Osteoblast (primary cell): ENCODE measurements around the gene CHRM1. TPM values are rescaled to one million over a fixed set of nuclear protein-coding genes. Genes with fewer than 3 reads are reported as not detected.

Source experiments
- DNase-seq: peaks from one replicate; pipeline ENCODE4 v3.0.0; 2011; ENCODE audit warnings: low spot score, mixed read lengths; ENCODE audit not compliant: insufficient read length; ENCODE audit errors: missing footprints
- H2AFZ ChIP-seq: 2 replicates; pipeline ENCODE4 v1.6.0; 2011; ENCODE audit warnings: mild to moderate bottlenecking, low read length
- H3K27ac ChIP-seq: 2 replicates; pipeline ENCODE4 v1.5.1; 2011; ENCODE audit warnings: mild to moderate bottlenecking, low read depth, low read length, moderate library complexity
- H3K27me3 ChIP-seq: 2 replicates; pipeline ENCODE4 v1.6.0; 2012; ENCODE audit warnings: mild to moderate bottlenecking, control low read depth, inconsistent platforms, low read length, moderate library complexity; ENCODE audit not compliant: insufficient read depth
- H3K36me3 ChIP-seq: 2 replicates; pipeline ENCODE4 v1.5.1; 2011; ENCODE audit warnings: mild to moderate bottlenecking, low read length, control low read depth, moderate library complexity; ENCODE audit not compliant: insufficient read depth
- H3K4me1 ChIP-seq: 2 replicates; pipeline ENCODE4 v1.5.1; 2011; ENCODE audit warnings: mild to moderate bottlenecking, low read length, control low read depth, moderate library complexity; ENCODE audit not compliant: insufficient read depth
- H3K4me2 ChIP-seq: 2 replicates; pipeline ENCODE4 v1.6.0; 2011; ENCODE audit warnings: mild to moderate bottlenecking, low read length; ENCODE audit not compliant: insufficient read depth
- H3K4me3 ChIP-seq: fragments of 200-600 bp; sonication (generic); 3 replicates; pipeline ENCODE4 v1.5.1; 2012; ENCODE audit warnings: mild to moderate bottlenecking, low read length, inconsistent platforms; ENCODE audit not compliant: insufficient read depth
- H3K79me2 ChIP-seq: 2 replicates; pipeline ENCODE4 v1.6.0; 2012; ENCODE audit warnings: mild to moderate bottlenecking, low read length, control low read depth, inconsistent platforms; ENCODE audit not compliant: insufficient read depth
- H3K9me3 ChIP-seq: 2 replicates; pipeline ENCODE4 v1.5.1; 2011; ENCODE audit warnings: low read depth, low read length, control low read depth
- H4K20me1 ChIP-seq: 2 replicates; pipeline ENCODE4 v1.6.0; 2012; ENCODE audit warnings: mild to moderate bottlenecking, low read length, control low read depth; ENCODE audit not compliant: insufficient read depth
- total RNA-seq: library from RNA; depleted of rRNA; stranded (reverse); fragments of >200 nt; gene quantifications from 2 replicates; pipeline ENCODE4 v1.2.3, GENCODE V29; 2012
- TF ChIP-seq, protein P1 (sequence below): IDR thresholded peaks from 2 replicates; pipeline ENCODE4 v1.5.1; 2011; ENCODE audit warnings: mild to moderate bottlenecking, low read depth, low read length, moderate library complexity; ENCODE audit errors: extremely low read depth

Gene CHRM1
- total RNA-seq, 1 donor = not detected

DNA sequence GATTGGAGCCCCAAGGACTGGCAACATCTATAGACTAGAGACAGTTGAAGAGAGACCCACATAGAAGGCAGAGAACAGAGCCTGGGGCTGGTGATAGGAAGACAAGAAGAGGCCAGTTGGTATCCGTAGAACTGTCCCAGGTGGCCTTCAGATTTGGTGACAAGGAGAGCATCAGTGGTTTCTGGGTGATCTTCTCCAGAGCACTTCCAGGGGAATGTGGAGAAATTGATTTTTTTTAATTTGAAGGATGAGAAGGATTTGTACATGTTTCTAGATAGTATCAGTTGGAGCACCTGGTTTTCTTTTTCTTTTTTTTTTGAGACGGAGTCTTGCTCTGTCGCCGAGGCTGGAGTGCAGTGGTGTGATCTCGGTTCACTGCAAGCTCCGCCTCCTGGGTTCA lies 25.7 kb downstream of the CHRM1 start:
- TF ChIP-seq, protein P1, sequence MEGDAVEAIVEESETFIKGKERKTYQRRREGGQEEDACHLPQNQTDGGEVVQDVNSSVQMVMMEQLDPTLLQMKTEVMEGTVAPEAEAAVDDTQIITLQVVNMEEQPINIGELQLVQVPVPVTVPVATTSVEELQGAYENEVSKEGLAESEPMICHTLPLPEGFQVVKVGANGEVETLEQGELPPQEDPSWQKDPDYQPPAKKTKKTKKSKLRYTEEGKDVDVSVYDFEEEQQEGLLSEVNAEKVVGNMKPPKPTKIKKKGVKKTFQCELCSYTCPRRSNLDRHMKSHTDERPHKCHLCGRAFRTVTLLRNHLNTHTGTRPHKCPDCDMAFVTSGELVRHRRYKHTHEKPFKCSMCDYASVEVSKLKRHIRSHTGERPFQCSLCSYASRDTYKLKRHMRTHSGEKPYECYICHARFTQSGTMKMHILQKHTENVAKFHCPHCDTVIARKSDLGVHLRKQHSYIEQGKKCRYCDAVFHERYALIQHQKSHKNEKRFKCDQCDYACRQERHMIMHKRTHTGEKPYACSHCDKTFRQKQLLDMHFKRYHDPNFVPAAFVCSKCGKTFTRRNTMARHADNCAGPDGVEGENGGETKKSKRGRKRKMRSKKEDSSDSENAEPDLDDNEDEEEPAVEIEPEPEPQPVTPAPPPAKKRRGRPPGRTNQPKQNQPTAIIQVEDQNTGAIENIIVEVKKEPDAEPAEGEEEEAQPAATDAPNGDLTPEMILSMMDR = no peak

GRCh38 chr11:62892077-62892922 lies 28.9 kb downstream of the CHRM1 start:
- H3K4me3 ChIP-seq = no peak overlapping the region
- no peak for DNase-seq
- H3K4me1 ChIP-seq = peaks cover 10% of the 10 kb centered on the region
- H3K27ac ChIP-seq = no peak overlapping the region
- TF ChIP-seq, protein P1 = no peak
- H4K20me1 ChIP-seq = peaks cover 28% of the 10 kb centered on the region
- H3K36me3 ChIP-seq = peaks cover 25% of the 10 kb centered on the region
- H3K27me3 ChIP-seq = no peaks in the 10 kb centered on the region
- H3K4me2 ChIP-seq = no peak overlapping the region
- H3K9me3 ChIP-seq = no peaks in the 10 kb centered on the region
- H2AFZ ChIP-seq = no peak overlapping the region
- H3K79me2 ChIP-seq = no peaks in the 10 kb centered on the region

More for the DNA sequence above, 25.7 kb downstream of the CHRM1 start:
- Histone ChIP-seq H3K4me3 (no peak overlapping the region), H3K27ac (no peak overlapping the region), H3K9me3 (no peaks in the 10 kb centered on the region), H2AFZ (no peak overlapping the region), H4K20me1 (no peaks in the 10 kb centered on the region), H3K27me3 (peaks cover 7% of the 10 kb centered on the region), H3K4me2 (no peak overlapping the region), H3K4me1 (no peaks in the 10 kb centered on the region), H3K36me3 (no peaks in the 10 kb centered on the region), H3K79me2 (no peaks in the 10 kb centered on the region)
- DNase-seq = no peak

DNA sequence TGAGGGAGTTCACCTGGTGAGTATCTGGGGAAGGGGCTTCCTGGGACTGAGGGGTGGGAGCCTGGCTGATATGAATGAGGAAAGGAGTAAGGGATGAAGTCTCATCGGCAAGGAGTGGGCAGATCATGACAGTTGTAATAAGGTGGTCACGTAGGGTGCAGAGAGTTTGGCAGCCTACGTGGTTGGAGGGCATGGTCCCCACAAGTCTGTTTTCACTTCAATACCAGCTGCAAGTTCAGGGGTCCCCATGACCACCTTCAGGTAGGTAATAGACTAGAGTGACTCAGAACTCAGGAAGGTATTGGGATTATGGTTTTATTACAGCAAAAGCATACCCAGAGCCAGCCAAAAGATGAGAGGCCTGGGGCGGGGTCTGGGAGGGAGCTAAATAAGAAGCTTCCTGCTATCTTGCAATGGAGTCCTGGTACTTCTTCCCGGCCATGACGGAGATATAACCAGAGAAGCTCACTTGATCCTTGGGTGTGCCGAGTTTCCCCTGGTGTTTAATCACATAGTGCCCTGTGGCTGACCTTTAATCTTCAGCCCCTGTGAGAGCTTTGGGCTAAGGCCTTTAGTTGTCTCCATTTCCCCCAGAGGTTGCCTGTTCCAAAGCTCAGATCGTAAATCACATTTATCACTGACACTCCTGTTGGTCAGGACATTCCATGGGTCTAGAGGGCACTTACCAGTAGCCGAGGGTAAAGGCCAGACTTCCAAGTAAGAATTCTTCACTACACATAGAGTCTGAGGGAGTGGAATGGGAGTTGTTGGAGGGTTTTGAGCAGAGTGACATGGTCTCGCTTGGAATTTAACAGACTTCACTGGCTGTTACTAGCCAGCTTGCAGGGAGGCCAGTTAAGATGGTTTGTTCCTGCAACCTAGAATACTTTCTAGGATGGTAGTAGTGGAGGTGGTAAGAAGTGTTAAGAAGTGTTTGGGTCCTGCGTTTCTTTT lies 31.4 kb downstream of the CHRM1 start:
- H3K27ac ChIP-seq = no peak overlapping the region

More for the DNA sequence above, 31.4 kb downstream of the CHRM1 start:
- peaks cover 17% of the 10 kb centered on the region for H3K4me1 ChIP-seq
- TF ChIP-seq, protein P1 = no peak
- peaks cover 49% of the 10 kb centered on the region for H3K36me3 ChIP-seq
- no peak overlapping the region for H2AFZ ChIP-seq
- H3K27me3 ChIP-seq = no peaks in the 10 kb centered on the region
- no peaks in the 10 kb centered on the region for H3K9me3 ChIP-seq
- no peak overlapping the region for H3K4me3 ChIP-seq
- H3K4me2 ChIP-seq = no peak overlapping the region
- H3K79me2 ChIP-seq = peaks cover 24% of the 10 kb centered on the region
- DNase-seq = peak; percentile 87
- peaks cover 52% of the 10 kb centered on the region for H4K20me1 ChIP-seq
